Stomach smooth muscle (tissue), 2 donors: ENCODE measurements around the gene RNF157.

ENCODE experiments used
- H3K27ac ChIP-seq: one replicate; pipeline ENCODE4 v1.7.0; 2013; ENCODE audit warnings: mild to moderate bottlenecking, low read length, inconsistent platforms
- H3K27me3 ChIP-seq, 2 donors: one replicate each; pipeline ENCODE4 v1.7.0; 2013; ENCODE audit warnings: low read length in 2 of 2; ENCODE audit not compliant: insufficient read depth in 2 of 2, control insufficient read depth in 1 of 2
- H3K36me3 ChIP-seq, 2 donors: one replicate each; pipeline ENCODE4 v1.7.0; 2013; ENCODE audit warnings: low read length in 2 of 2; ENCODE audit not compliant: control insufficient read depth in 2 of 2, insufficient read depth in 2 of 2
- H3K4me1 ChIP-seq: one replicate; pipeline ENCODE4 v1.7.0; 2013; ENCODE audit warnings: low read length; ENCODE audit not compliant: control insufficient read depth, insufficient read depth
- H3K4me3 ChIP-seq, 2 donors: one replicate each; pipeline ENCODE4 v1.7.0; 2013; ENCODE audit warnings: low read length in 2 of 2
- H3K9ac ChIP-seq, 2 donors: one replicate each; pipeline ENCODE4 v1.7.0; 2013; ENCODE audit warnings: low read length in 2 of 2, mild to moderate bottlenecking in 1 of 2
- H3K9me3 ChIP-seq, 2 donors: one replicate each; pipeline ENCODE4 v1.7.0; 2013; ENCODE audit warnings: low read length in 2 of 2; ENCODE audit not compliant: control insufficient read depth in 2 of 2
- donor health status: healthy.
- donor health status: Pancreatic carcinoma.

RNF157 gene

DNA sequence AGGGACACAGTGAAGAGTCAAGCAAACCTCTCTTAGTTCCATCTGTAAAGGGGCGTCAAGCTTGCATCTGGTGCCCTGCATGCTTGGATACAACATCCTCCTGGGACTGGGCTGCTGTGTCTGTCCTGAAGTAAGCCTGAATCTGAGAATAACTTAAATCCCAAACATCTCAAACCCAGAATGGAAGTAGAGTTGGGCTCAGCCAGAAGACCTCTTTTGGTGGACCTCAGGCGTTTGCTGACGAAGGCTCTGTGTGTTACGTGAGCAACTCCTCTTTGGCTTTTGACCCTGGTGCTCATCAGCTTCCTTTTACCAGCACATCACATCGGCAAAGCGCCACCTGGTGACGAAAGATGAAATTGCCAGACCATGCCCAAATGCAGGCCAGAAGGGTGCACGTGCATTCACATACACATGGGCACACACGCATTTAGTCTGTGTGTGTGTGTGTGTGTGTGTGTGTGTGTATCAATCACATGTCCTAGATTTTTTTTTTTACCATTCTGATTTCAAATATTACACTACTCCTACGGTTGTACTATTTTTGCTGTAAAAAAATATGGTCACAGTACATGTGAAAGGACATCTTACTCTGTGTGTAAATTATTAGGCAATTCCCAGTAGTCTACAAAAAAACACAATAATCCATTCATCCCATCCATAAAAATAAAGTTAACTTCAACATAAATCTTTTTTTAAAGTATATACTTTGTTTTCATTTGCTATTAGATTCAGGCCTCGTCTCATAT lies 58.1 kb downstream of the RNF157 start:
- Histone ChIP-seq H3K4me3 (peak overlapping the region in 1 of 2 donors; percentile 8), H3K9me3 (no peaks in the 10 kb centered on the region), H3K27me3 (no peaks in the 10 kb centered on the region), H3K9ac (no peak overlapping the region), H3K4me1 (peaks cover 5% of the 10 kb centered on the region), H3K27ac (no peak overlapping the region), H3K36me3 (no peaks in the 10 kb centered on the region)

DNA sequence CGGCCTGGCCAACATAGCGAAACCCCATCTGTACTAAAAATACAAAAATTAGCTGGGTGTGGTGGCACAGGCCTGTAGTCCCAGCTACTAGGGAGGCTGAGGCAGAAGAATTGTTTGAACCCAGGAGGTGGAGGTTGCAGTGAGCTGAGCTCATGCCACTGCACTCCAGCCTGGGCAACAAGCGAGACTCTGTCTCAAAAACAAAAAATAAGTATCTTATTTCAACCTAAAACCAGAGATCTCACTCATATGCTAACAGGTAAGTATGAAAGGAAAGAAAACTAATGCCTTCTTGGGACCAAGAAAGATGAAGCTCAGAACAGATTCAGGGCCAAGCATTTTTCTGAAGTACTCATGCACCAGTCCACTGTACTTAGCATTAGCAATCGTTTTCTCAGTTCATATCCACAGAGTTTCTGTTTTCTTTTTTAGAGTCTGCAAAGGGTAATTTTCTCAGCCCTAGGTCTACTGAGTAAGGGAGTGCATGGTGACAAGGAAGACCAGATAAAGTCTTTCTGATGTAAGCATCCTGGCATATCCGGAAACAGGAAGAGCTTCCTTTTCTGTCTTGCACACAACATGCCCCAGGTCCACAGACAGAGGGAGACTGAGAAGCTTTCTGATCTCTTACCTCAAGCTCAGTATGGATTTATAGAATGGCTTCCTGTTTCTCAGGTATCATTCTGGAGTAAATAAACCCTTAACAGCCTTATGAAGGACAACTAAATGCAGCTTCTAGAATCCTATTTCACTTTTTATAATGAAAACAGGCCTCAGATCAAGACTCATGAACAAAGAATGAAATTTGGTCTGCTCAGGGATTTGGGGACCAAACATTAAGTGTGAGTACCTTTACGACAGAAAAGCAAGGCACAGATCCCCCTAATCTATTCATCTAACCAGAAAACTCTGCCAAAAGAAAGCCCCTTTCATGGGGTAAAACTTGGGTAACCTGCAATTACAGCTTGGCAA lies 60.5 kb downstream of the RNF157 start:
- no peak overlapping the region for H3K27ac ChIP-seq
- no peaks in the 10 kb centered on the region for H3K36me3 ChIP-seq

DNA sequence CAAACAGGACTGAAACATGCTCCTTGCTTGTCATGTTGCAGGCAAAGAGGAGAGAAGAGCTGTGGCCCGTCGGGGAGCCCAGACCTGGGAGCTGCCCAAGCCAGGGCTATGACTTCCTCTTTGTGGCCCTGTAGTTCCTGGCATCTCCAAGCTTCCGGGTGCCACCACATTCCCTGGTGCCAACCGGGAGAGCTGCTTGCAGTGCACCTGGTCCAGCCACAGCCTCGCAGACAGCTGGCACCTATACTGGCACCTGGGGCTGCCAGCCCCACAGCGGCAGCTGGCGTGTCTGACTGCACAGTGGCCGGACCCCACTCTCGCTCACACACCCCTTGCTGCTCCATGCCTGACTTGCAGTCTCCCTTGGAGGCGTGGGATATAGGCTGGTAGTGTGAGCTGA lies 62.2 kb downstream of the RNF157 start:
- Histone ChIP-seq H3K4me1 (peaks cover 5% of the 10 kb centered on the region), H3K27me3 (no peaks in the 10 kb centered on the region), H3K4me3 (no peak overlapping the region), H3K27ac (no peak overlapping the region), H3K9ac (no peak overlapping the region), H3K9me3 (no peaks in the 10 kb centered on the region), H3K36me3 (no peaks in the 10 kb centered on the region)

More for the DNA sequence above, 60.5 kb downstream of the RNF157 start:
- Histone ChIP-seq H3K27me3 (no peaks in the 10 kb centered on the region), H3K4me3 (no peak overlapping the region), H3K4me1 (peaks cover 5% of the 10 kb centered on the region), H3K9me3 (no peaks in the 10 kb centered on the region), H3K9ac (no peak overlapping the region)

DNA sequence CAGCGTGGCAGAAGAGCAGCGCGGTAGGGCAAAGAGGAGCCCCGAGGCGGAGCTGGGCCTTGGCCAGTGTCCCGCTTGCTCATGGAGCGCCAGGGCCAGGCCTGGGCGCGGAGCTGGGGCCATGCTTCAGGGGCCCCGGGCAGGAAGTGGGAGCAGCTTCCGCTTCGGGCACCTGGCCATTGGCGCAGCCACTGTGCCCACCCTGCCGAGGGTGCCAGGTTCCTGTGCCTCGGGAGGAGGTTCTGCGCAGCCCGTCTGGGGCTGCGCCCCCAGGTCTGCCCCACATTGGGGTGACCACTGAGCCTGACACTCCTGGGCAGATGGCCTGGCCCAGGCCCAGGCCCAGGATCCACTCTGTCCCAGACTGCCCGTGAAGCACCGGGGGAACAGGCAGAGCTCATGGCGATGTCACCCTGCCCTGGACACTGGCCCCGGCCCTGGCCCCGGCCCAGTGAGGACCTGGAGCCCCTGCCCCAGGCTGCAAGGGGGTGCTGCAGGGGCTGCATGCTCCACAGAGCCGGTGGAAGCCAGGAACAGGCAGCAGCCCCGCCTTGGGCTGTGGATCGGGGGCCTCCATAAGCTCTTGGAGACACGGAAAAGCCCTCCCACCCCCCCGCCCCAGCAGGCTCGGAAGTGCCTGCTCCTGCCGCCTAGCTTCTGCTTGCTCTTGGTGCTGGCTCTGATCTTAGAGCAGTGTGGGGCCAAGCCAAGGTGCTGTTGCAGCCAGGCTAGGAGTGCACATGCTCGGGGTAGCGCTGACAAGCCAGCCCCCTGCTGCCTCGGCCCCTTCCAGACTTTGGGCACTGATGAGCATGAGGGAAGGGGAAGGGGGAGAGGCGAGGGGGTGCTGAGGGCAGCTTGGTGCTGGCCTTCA lies 63.4 kb downstream of the RNF157 start:
- Histone ChIP-seq H3K9ac (no peak overlapping the region), H3K27ac (no peak overlapping the region), H3K36me3 (no peaks in the 10 kb centered on the region)

DNA sequence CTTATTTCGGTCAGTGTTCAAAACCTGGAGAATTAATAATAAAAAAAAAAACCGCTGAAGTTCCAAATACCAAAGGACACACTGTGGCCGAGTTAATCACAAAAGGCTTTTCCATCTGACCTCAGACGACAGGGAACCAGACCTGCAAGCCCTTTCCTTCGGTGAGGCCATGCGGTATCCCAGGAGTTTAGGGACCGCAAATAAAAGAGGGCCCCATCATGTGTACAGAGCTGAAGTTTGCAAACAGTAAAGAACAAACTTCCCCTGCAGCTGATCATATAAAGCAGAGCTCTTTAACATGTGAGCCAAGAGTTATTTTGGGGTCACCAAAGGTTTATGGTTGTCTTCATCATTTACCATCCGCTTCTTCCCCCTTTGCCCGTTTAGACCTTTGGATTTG lies 66.3 kb downstream of the RNF157 start:
- Histone ChIP-seq H3K4me1 (no peaks in the 10 kb centered on the region), H3K4me3 (no peak overlapping the region), H3K27ac (no peak overlapping the region), H3K9me3 (no peaks in the 10 kb centered on the region), H3K36me3 (no peaks in the 10 kb centered on the region), H3K27me3 (no peaks in the 10 kb centered on the region), H3K9ac (no peak overlapping the region)

More for the DNA sequence above, 63.4 kb downstream of the RNF157 start:
- Histone ChIP-seq H3K9me3 (no peaks in the 10 kb centered on the region), H3K4me1 (peaks cover 2% of the 10 kb centered on the region), H3K4me3 (no peak overlapping the region), H3K27me3 (no peaks in the 10 kb centered on the region)

DNA sequence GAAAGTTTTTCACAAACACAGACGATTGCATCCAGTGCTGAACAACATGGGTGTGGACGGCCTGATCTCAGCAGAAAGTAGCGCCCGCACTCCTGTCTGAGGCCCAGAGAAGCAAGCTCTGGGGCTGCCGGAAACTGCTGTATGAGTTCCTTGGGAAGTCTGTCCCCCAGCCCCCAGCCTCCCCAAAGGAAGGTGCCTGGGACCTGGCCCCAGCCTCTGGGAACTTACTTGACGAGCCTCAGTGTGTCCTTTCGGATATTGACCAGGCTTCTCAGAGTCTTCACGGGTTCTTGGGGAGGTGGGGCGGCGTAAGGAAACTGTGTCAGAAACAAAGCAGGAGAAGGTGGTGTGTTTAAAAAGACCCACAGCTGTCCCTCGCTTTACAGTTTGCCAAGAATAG lies 66.8 kb downstream of the RNF157 start:
- no peak overlapping the region for H3K4me3 ChIP-seq
- no peaks in the 10 kb centered on the region for H3K36me3 ChIP-seq
- H3K9ac ChIP-seq = no peak overlapping the region
- no peaks in the 10 kb centered on the region for H3K4me1 ChIP-seq
- no peaks in the 10 kb centered on the region for H3K9me3 ChIP-seq
- no peak overlapping the region for H3K27ac ChIP-seq
- H3K27me3 ChIP-seq = no peaks in the 10 kb centered on the region

DNA sequence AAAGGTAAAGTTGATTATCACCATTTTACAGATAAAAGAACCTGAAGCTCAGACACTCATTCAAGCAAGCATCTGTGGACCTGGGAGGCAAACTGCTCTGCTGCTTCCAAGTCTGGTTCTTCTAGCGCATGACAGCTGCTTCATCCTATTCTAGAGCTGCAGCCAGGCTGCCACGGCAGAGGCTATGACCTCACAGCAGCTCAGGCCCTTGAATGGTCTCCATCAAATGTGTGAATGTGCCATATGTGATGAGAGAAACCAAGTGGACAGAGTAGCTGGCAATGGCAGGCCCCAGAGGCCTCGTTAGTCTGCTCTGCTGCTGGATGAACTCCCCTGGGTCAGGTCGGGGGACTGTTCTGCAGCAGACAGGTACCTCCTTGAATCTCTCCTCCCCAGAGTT lies 68.6 kb downstream of the RNF157 start:
- H3K9ac ChIP-seq = no peak overlapping the region
- H3K4me3 ChIP-seq = no peak overlapping the region
- H3K36me3 ChIP-seq = no peaks in the 10 kb centered on the region
- H3K4me1 ChIP-seq = no peaks in the 10 kb centered on the region
- H3K27ac ChIP-seq = no peak overlapping the region
- no peaks in the 10 kb centered on the region for H3K9me3 ChIP-seq
- H3K27me3 ChIP-seq = no peaks in the 10 kb centered on the region

DNA sequence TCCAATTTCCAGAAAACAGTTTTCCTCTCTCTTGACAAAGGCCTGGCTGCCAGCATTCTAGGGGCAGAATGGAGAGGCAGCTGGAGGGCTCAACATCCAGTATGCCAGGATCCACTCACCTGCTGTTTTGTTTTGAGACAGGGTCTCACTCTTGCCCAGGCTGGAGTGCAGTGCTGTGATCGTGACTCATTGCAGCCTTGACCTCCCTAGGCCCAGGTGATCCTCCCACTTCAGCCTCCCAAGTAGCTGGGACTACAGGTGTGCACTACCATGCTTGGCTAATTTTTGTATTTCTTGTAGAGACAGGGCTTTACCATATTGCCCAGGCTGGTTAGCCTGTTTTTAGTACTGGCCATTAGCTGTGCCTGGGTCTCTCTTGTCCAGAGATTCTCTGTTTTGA lies 70.2 kb downstream of the RNF157 start:
- H3K9ac ChIP-seq = no peak overlapping the region
- H3K9me3 ChIP-seq = no peaks in the 10 kb centered on the region
- H3K27ac ChIP-seq = no peak overlapping the region
- no peak overlapping the region for H3K4me3 ChIP-seq
- no peaks in the 10 kb centered on the region for H3K36me3 ChIP-seq
- no peaks in the 10 kb centered on the region for H3K27me3 ChIP-seq
- no peaks in the 10 kb centered on the region for H3K4me1 ChIP-seq

DNA sequence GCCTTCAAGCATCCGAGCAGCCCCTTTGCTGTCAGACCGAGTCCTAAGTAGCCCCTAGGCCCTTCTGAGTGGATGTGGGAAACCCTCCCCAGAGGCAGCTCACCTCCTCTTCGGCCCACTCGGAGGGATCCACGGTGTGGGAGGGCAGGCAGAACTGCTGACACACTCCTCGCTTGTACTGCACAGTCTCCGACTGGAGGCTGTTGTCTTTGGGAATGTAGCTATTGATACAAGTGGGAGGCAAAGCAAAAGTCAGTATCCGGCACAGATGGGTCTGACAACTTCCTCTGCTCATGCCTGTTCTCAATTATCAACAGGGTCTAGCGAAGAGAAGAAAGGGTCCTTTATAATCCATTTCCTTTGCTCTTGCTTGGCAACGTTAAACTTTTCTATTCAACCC lies 73.4 kb downstream of the RNF157 start:
- Histone ChIP-seq H3K9ac (no peak overlapping the region), H3K27me3 (no peaks in the 10 kb centered on the region), H3K27ac (no peak overlapping the region), H3K36me3 (no peaks in the 10 kb centered on the region), H3K4me3 (no peak overlapping the region), H3K4me1 (no peaks in the 10 kb centered on the region), H3K9me3 (no peaks in the 10 kb centered on the region)

DNA sequence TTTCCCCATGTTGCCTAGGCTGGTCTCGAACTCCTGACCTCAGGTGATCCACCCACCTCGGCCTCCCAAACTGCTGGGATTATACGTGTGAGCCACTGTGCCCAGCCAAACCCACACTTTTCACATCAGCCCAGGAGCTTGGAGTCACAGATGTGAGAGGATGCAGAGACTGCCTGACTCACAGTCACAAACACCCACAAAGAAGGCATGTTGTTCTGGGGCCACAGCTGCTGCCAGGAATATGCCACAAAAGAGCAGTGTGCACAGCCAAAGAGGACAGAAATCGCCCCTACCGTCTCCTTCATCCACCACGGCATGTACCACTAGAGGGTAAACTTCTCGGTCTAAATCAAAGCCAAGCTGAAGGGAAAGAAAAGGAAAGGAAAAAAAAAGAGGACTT lies 74.1 kb downstream of the RNF157 start:
- H3K9ac ChIP-seq = no peak overlapping the region
- H3K4me1 ChIP-seq = no peaks in the 10 kb centered on the region
- no peaks in the 10 kb centered on the region for H3K27me3 ChIP-seq
- no peak overlapping the region for H3K4me3 ChIP-seq
- peaks cover 0 to 2% of the 10 kb centered on the region in 2 donors for H3K36me3 ChIP-seq
- no peak overlapping the region for H3K27ac ChIP-seq
- H3K9me3 ChIP-seq = no peaks in the 10 kb centered on the region
